Parathyroid adenoma (tissue), 2 donors: ENCODE measurements around the gene PLA2G4C.

Experiments
- H2AFZ ChIP-seq: fragments of 300-600 bp; sonication (generic); one replicate; pipeline ENCODE4 v1.7.0; 2017; ENCODE audit warnings: antibody characterized with exemption, mild to moderate bottlenecking
- H3K27ac ChIP-seq: fragments of 300-600 bp; sonication (generic); one replicate; pipeline ENCODE4 v1.7.0; 2017
- H3K27me3 ChIP-seq: fragments of 300-600 bp; sonication (generic); one replicate; pipeline ENCODE4 v1.7.0; 2017; ENCODE audit warnings: low read length; ENCODE audit not compliant: control insufficient read depth, insufficient read depth
- H3K36me3 ChIP-seq: fragments of 300-600 bp; sonication (generic); one replicate; pipeline ENCODE4 v1.7.0; 2017; ENCODE audit warnings: low read length; ENCODE audit not compliant: control insufficient read depth, insufficient read depth
- H3K4me1 ChIP-seq: fragments of 300-600 bp; sonication (generic); one replicate; pipeline ENCODE4 v1.7.0; 2017; ENCODE audit warnings: control low read depth
- H3K4me2 ChIP-seq: fragments of 300-600 bp; sonication (generic); one replicate; pipeline ENCODE4 v1.7.0; 2017; ENCODE audit warnings: low read length
- H3K4me3 ChIP-seq: fragments of 300-600 bp; sonication (generic); one replicate; pipeline ENCODE4 v1.7.0; 2017; ENCODE audit warnings: low read depth, low read length
- H3K79me2 ChIP-seq: fragments of 300-600 bp; sonication (generic); one replicate; pipeline ENCODE4 v1.7.0; 2017; ENCODE audit warnings: control low read depth
- H3K9ac ChIP-seq: fragments of 300-600 bp; sonication (generic); one replicate; pipeline ENCODE4 v1.7.0; 2017; ENCODE audit warnings: mild to moderate bottlenecking
- H3K9me3 ChIP-seq: fragments of 300-600 bp; sonication (generic); one replicate; pipeline ENCODE4 v1.7.0; 2017; ENCODE audit warnings: low read length; ENCODE audit not compliant: control insufficient read depth
- TF ChIP-seq, protein P1 (sequence below): fragments of 300-600 bp; sonication (generic); IDR thresholded peaks from one replicate; pipeline ENCODE4 v1.7.0; 2017; ENCODE audit warnings: antibody characterized with exemption, mild to moderate bottlenecking
- donor health status: primary hyperparathyroidism.

The PLA2G4C gene

DNA sequence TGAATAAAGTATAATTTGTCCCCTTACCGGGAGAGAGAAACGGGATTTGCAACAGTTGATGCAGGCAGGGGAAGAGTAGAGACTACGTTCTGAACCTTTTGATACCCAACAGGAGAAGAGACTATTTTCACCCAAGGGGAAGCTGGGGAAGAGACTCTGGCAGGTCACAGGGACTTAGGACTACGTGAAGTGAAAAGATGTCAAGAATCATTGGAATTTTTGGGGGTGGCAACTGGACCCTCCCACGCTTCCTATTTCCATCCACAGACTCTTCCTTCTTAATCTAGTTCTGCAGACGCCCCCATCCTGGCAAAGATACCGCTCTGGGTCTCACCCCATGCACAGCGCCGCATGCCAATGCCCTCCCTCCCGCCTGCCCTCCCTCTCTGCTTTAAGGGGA is 80.5 kb downstream of the PLA2G4C start:
- Histone ChIP-seq H3K36me3 (no peaks in the 10 kb centered on the region), H3K9ac (no peak overlapping the region), H2AFZ (no peak overlapping the region), H3K9me3 (no peaks in the 10 kb centered on the region), H3K27ac (no peak overlapping the region), H3K4me3 (no peak overlapping the region), H3K4me2 (no peak overlapping the region), H3K79me2 (no peaks in the 10 kb centered on the region), H3K27me3 (no peaks in the 10 kb centered on the region), H3K4me1 (no peaks in the 10 kb centered on the region)
- TF ChIP-seq, protein P1, sequence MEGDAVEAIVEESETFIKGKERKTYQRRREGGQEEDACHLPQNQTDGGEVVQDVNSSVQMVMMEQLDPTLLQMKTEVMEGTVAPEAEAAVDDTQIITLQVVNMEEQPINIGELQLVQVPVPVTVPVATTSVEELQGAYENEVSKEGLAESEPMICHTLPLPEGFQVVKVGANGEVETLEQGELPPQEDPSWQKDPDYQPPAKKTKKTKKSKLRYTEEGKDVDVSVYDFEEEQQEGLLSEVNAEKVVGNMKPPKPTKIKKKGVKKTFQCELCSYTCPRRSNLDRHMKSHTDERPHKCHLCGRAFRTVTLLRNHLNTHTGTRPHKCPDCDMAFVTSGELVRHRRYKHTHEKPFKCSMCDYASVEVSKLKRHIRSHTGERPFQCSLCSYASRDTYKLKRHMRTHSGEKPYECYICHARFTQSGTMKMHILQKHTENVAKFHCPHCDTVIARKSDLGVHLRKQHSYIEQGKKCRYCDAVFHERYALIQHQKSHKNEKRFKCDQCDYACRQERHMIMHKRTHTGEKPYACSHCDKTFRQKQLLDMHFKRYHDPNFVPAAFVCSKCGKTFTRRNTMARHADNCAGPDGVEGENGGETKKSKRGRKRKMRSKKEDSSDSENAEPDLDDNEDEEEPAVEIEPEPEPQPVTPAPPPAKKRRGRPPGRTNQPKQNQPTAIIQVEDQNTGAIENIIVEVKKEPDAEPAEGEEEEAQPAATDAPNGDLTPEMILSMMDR, result no peak

DNA sequence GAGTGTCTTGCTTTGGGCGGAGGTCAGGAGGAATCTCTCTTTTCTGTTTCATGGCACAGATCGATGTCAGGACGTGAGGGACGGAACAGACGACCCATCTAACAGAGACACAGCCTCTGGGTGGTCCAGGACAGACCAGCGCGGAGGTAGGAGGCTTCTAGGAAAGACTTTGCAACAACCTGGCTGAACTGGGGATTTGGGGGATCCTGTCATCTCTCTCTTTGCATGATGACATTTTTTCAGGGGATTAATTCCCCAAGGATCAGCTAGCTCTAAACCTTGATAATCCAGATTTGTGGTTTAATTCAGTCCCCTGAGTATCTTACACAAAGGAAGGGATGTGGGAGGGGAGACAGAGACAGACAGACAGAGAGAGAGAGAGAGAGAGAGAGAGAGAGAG is 81.2 kb downstream of the PLA2G4C start:
- Histone ChIP-seq H3K4me3 (no peak overlapping the region), H3K36me3 (no peaks in the 10 kb centered on the region), H3K27ac (no peak overlapping the region), H3K27me3 (no peaks in the 10 kb centered on the region), H3K4me2 (no peak overlapping the region), H3K9ac (no peak overlapping the region), H3K9me3 (no peaks in the 10 kb centered on the region), H3K79me2 (no peaks in the 10 kb centered on the region), H3K4me1 (no peaks in the 10 kb centered on the region), H2AFZ (no peak overlapping the region)
- TF ChIP-seq, protein P1, result no peak

DNA sequence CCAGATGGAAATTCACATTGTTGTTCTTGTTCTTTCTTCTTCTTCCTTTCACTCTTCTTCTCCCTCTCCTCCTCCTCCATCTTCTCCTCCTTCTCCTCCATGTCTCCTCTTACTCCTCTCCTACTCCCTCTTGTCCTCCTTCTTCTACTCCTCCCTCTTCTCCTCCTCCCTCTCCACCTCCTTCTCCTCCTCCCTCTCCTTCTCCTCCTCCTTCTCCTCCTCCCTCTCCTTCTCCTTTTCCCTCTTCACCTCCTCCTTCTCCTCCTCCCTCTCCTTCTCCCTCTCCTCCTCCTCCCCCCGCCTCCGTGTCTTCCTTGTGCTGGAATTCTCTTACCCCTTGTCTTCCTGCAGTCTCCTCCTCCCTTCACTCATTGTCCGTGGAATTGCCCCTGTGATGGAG is 85.1 kb downstream of the PLA2G4C start:
- Histone ChIP-seq H3K4me3 (no peak overlapping the region), H3K9me3 (no peaks in the 10 kb centered on the region), H3K4me1 (peaks cover 5% of the 10 kb centered on the region), H3K27me3 (no peaks in the 10 kb centered on the region), H3K27ac (no peak overlapping the region), H2AFZ (no peak overlapping the region), H3K36me3 (no peaks in the 10 kb centered on the region), H3K79me2 (no peaks in the 10 kb centered on the region), H3K9ac (no peak overlapping the region), H3K4me2 (no peak overlapping the region)
- TF ChIP-seq, protein P1, result no peak

DNA sequence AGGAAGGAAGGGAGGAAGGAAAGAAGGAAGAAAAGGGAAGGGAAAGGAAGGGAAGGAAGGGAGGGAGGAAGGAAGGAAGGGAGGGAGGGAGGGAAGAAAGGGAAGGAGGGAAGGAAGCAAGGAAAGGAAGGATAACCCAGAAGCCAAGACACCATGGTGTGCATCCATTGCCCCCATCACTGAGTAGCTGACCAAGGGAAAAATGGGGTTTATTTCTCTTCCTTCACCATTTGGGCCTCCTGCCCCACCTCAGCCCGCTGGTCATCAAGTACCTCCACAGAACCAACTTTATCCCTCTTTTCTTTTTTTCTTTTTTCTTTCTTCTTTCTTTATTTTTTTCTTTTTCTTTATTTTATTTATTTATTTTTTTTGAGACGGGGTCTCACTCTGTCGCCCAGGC is 87.1 kb downstream of the PLA2G4C start:
- no peaks in the 10 kb centered on the region for H3K79me2 ChIP-seq
- H2AFZ ChIP-seq, result no peak overlapping the region
- peaks cover 5% of the 10 kb centered on the region for H3K4me1 ChIP-seq
- no peak overlapping the region for H3K4me2 ChIP-seq
- no peak overlapping the region for H3K27ac ChIP-seq
- no peaks in the 10 kb centered on the region for H3K27me3 ChIP-seq
- H3K9ac ChIP-seq, result no peak overlapping the region
- no peaks in the 10 kb centered on the region for H3K36me3 ChIP-seq
- H3K4me3 ChIP-seq, result no peak overlapping the region
- TF ChIP-seq, protein P1, result no peak
- H3K9me3 ChIP-seq, result no peaks in the 10 kb centered on the region

DNA sequence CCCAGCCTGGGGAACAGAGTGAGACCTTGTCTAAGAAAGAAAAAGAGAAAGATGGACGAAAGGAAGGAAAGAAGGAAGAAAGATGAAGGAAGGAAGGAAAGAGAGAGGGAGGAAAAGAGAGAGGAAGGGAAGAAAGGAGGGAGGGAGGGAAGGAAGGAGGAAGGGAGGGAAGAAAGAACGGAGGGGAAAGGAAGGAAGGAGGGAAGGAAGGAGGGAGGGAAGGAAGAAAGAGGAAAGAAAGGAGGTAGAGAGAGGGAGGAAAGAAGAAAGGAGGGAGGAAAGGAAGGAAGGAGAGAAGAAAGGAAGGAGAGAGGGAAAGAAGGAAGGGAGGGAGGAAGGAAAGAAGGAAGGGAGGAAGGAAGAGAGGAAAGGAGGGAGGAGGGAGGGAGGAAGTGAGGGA is 87.6 kb downstream of the PLA2G4C start:
- Histone ChIP-seq H3K4me1 (peaks cover 5% of the 10 kb centered on the region), H3K27me3 (no peaks in the 10 kb centered on the region), H3K9ac (no peak overlapping the region), H3K27ac (no peak overlapping the region), H3K9me3 (no peaks in the 10 kb centered on the region), H3K79me2 (no peaks in the 10 kb centered on the region), H3K4me3 (no peak overlapping the region), H3K4me2 (no peak overlapping the region), H2AFZ (no peak overlapping the region), H3K36me3 (no peaks in the 10 kb centered on the region)
- TF ChIP-seq, protein P1, result no peak
